IMR-90 (cell line): ENCODE measurements around the gene PFKFB2.

Experiments used
- CHD1 ChIP-seq: IDR thresholded peaks from 2 replicates; pipeline ENCODE4 v1.6.1; 2012; ENCODE audit warnings: low read depth, low read length, improper control_type of control experiment
- POLR2A ChIP-seq: IDR thresholded peaks from 2 replicates; pipeline ENCODE4 v1.6.1; 2012; ENCODE audit warnings: mild to moderate bottlenecking, low read depth, low read length
- SMC3 ChIP-seq: fragments of 150-350 bp; IDR thresholded peaks from 2 replicates; pipeline ENCODE4 v1.6.1; 2016; ENCODE audit warnings: low read depth, mild to moderate bottlenecking, antibody characterized with exemption, low read length, moderate library complexity
- TF ChIP-seq, protein P1 (sequence below): conservative IDR thresholded peaks from 2 replicates; pipeline ENCODE4 v1.5.1; 2012; ENCODE audit warnings: mild to moderate bottlenecking, low read depth, low read length, improper control_type of control experiment

DNA sequence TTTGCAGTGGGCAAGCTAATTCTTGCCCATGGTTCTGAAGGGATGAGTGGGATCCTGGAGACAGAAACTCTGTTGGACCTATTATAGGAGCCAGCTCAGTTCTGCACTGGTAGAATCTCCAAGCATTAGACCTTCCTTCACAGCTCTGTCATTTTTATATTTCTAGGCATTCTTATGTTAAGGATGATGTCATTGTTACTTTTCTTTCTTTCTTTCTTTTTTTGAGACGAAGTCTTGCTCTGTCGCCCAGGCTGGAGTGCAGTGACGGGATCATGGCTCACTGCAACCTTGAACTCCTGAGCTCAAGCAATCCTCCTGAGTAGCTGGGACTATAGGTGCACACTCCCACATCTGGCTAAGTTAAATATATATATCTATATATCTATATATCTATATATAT, 7.5 kb downstream of the PFKFB2 start:
- TF ChIP-seq, protein P1, sequence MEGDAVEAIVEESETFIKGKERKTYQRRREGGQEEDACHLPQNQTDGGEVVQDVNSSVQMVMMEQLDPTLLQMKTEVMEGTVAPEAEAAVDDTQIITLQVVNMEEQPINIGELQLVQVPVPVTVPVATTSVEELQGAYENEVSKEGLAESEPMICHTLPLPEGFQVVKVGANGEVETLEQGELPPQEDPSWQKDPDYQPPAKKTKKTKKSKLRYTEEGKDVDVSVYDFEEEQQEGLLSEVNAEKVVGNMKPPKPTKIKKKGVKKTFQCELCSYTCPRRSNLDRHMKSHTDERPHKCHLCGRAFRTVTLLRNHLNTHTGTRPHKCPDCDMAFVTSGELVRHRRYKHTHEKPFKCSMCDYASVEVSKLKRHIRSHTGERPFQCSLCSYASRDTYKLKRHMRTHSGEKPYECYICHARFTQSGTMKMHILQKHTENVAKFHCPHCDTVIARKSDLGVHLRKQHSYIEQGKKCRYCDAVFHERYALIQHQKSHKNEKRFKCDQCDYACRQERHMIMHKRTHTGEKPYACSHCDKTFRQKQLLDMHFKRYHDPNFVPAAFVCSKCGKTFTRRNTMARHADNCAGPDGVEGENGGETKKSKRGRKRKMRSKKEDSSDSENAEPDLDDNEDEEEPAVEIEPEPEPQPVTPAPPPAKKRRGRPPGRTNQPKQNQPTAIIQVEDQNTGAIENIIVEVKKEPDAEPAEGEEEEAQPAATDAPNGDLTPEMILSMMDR, result no peak
- TF ChIP-seq SMC3 (no peak), POLR2A (no peak), CHD1 (no peak)
